Astrocyte (in vitro differentiated cells and primary cell): Measurements from ENCODE around the gene SGK1. TPM values are rescaled to one million over a fixed set of nuclear protein-coding genes. Genes with fewer than 3 reads are reported as not detected.

ENCODE experiments used
- DNase-seq: peaks from one replicate; pipeline ENCODE4 v3.0.0-alpha.2; 2010; ENCODE audit warnings: low read depth
- FAIRE-seq: peaks from 2 replicates; lab custom pipeline; 2011; peaks lifted over from hg19 to GRCh38; lab: Jason Lieb, UNC
- H2AFZ ChIP-seq: 2 replicates; pipeline ENCODE4 v1.6.0; 2012; ENCODE audit warnings: low read depth, low read length, inconsistent platforms
- H3K27ac ChIP-seq: 2 replicates; pipeline ENCODE4 v1.5.1; 2011; ENCODE audit warnings: low read depth, low read length, inconsistent platforms
- H3K27me3 ChIP-seq: 2 replicates; pipeline ENCODE4 v1.6.0; 2011; ENCODE audit warnings: low read length, inconsistent platforms; ENCODE audit not compliant: insufficient read depth
- H3K36me3 ChIP-seq: 2 replicates; pipeline ENCODE4 v1.5.1; 2011; ENCODE audit warnings: low read length, inconsistent platforms; ENCODE audit not compliant: insufficient read depth
- H3K4me1 ChIP-seq: 2 replicates; pipeline ENCODE4 v1.5.1; 2011; ENCODE audit warnings: low read length, inconsistent platforms; ENCODE audit not compliant: insufficient read depth
- H3K4me2 ChIP-seq: 2 replicates; pipeline ENCODE4 v1.6.0; 2012; ENCODE audit warnings: low read length, inconsistent platforms
- H3K4me3 ChIP-seq: 2 replicates; pipeline ENCODE4 v1.5.1; 2011; ENCODE audit warnings: low read depth, mild to moderate bottlenecking, low read length, inconsistent platforms; ENCODE audit not compliant: insufficient read depth
- H3K79me2 ChIP-seq: 2 replicates; pipeline ENCODE4 v1.6.0; 2012; ENCODE audit warnings: mild to moderate bottlenecking, low read length, inconsistent platforms; ENCODE audit not compliant: insufficient read depth
- H3K9ac ChIP-seq: 2 replicates; pipeline ENCODE4 v1.6.0; 2012; ENCODE audit warnings: mild to moderate bottlenecking, low read length, inconsistent platforms
- H3K9me3 ChIP-seq: 2 replicates; pipeline ENCODE4 v1.5.1; 2012; ENCODE audit warnings: low read depth, mild to moderate bottlenecking, low read length, inconsistent platforms; ENCODE audit not compliant: insufficient read depth
- H4K20me1 ChIP-seq: 2 replicates; pipeline ENCODE4 v1.6.0; 2012; ENCODE audit warnings: low read length, inconsistent platforms; ENCODE audit not compliant: insufficient read depth
- H3K27ac Mint-ChIP-seq: one replicate; pipeline ENCODE4 v1.8.0; 2021; ENCODE audit warnings: mild to moderate bottlenecking, mixed read lengths; ENCODE audit not compliant: unreplicated experiment
- H3K27me3 Mint-ChIP-seq: one replicate; pipeline ENCODE4 v1.8.0; 2021; ENCODE audit warnings: low read depth, mixed read lengths; ENCODE audit not compliant: unreplicated experiment
- H3K36me3 Mint-ChIP-seq: one replicate; pipeline ENCODE4 v1.8.0; 2021; ENCODE audit warnings: low read depth, mixed read lengths; ENCODE audit not compliant: unreplicated experiment
- H3K4me1 Mint-ChIP-seq: one replicate; pipeline ENCODE4 v1.8.0; 2021; ENCODE audit warnings: low read depth, mixed read lengths; ENCODE audit not compliant: unreplicated experiment
- H3K4me3 Mint-ChIP-seq: one replicate; pipeline ENCODE4 v1.8.0; 2021; ENCODE audit warnings: mild to moderate bottlenecking, moderate library complexity, mixed read lengths; ENCODE audit not compliant: unreplicated experiment
- H3K9me3 Mint-ChIP-seq: one replicate; pipeline ENCODE4 v1.8.0; 2021; ENCODE audit warnings: mild to moderate bottlenecking, mixed read lengths; ENCODE audit not compliant: unreplicated experiment
- CTCF ChIP-seq: IDR thresholded peaks from 2 replicates; pipeline ENCODE4 v1.5.1; 2011; ENCODE audit warnings: low read depth, mild to moderate bottlenecking, inconsistent platforms, low read length, moderate library complexity; ENCODE audit not compliant: insufficient read depth
- EZH2 ChIP-seq: IDR thresholded peaks from 2 replicates; pipeline ENCODE4 v1.6.1; 2012; ENCODE audit warnings: mild to moderate bottlenecking, low read length, inconsistent platforms; ENCODE audit not compliant: insufficient read depth
- total RNA-seq: library from RNA; stranded (reverse); gene quantifications from 2 replicates; pipeline ENCODE4 v1.2.1, GENCODE V29; 2021

SGK1 gene
- total RNA-seq, 1 donor from 2014 or later, result 117 TPM

GRCh38 chr6:134314006-134314821 is 3.7 kb downstream of the SGK1 start:
- Mint-ChIP-seq H3K27me3 (peaks cover 22% of the 10 kb centered on the region), H3K4me1 (peaks cover 12% of the 10 kb centered on the region)
- no peak overlapping the region for H3K4me3 ChIP-seq

GRCh38 chr6:134312038-134312660 is 5.8 kb downstream of the SGK1 start:
- H3K4me1 Mint-ChIP-seq, result peaks cover 6% of the 10 kb centered on the region
- Histone ChIP-seq H2AFZ (no peak overlapping the region), H3K9ac (no peak overlapping the region), H3K4me2 (no peak overlapping the region), H3K4me3 (no peak overlapping the region), H3K79me2 (no peaks in the 10 kb centered on the region), H3K27me3 (no peaks in the 10 kb centered on the region), H3K9me3 (no peaks in the 10 kb centered on the region), H3K36me3 (no peaks in the 10 kb centered on the region), H3K4me1 (no peaks in the 10 kb centered on the region), H4K20me1 (no peaks in the 10 kb centered on the region), H3K27ac (no peak overlapping the region)
- peaks cover 7% of the 10 kb centered on the region for H3K27me3 Mint-ChIP-seq
- no peak for TF ChIP-seq EZH2
- no peak for TF ChIP-seq CTCF
- DNase-seq (no peak), FAIRE-seq (no peak)
- H3K36me3 Mint-ChIP-seq, result no peaks in the 10 kb centered on the region
- H3K27ac Mint-ChIP-seq, result no peak overlapping the region
- peaks cover 2% of the 10 kb centered on the region for H3K9me3 Mint-ChIP-seq
- no peak overlapping the region for H3K4me3 Mint-ChIP-seq

More at GRCh38 chr6:134314006-134314821, 3.7 kb downstream of the SGK1 start:
- H3K27me3 ChIP-seq, result no peaks in the 10 kb centered on the region
- H2AFZ ChIP-seq, result no peak overlapping the region
- H3K27ac ChIP-seq, result no peak overlapping the region
- TF ChIP-seq CTCF (no peak), EZH2 (no peak)
- no peaks in the 10 kb centered on the region for H3K36me3 ChIP-seq
- Mint-ChIP-seq H3K9me3 (peaks cover 2% of the 10 kb centered on the region), H3K36me3 (no peaks in the 10 kb centered on the region), H3K27ac (no peak overlapping the region), H3K4me3 (no peak overlapping the region)
- no peak overlapping the region for H3K9ac ChIP-seq
- no peak overlapping the region for H3K4me2 ChIP-seq
- H4K20me1 ChIP-seq, result no peaks in the 10 kb centered on the region
- peaks cover 6% of the 10 kb centered on the region for H3K4me1 ChIP-seq
- H3K9me3 ChIP-seq, result no peaks in the 10 kb centered on the region
- no peaks in the 10 kb centered on the region for H3K79me2 ChIP-seq
- DNase-seq, result no peak
- no peak for FAIRE-seq

- Histone ChIP-seq H3K9me3 (no peaks in the 10 kb centered on the region), H3K4me3 (no peak overlapping the region), H3K4me2 (no peak overlapping the region), H3K79me2 (no peaks in the 10 kb centered on the region), H2AFZ (no peak overlapping the region), H3K36me3 (no peaks in the 10 kb centered on the region), H3K9ac (no peak overlapping the region), H4K20me1 (no peaks in the 10 kb centered on the region), H3K27me3 (no peaks in the 10 kb centered on the region), H3K4me1 (no peaks in the 10 kb centered on the region), H3K27ac (no peak overlapping the region)
- peaks cover 6% of the 10 kb centered on the region for H3K4me1 Mint-ChIP-seq
- DNase-seq (no peak), FAIRE-seq (no peak)
- peaks cover 2% of the 10 kb centered on the region for H3K9me3 Mint-ChIP-seq
- H3K4me3 Mint-ChIP-seq, result no peak overlapping the region
- TF ChIP-seq EZH2 (no peak), CTCF (no peak)
- H3K27me3 Mint-ChIP-seq, result peaks cover 7% of the 10 kb centered on the region
- no peak overlapping the region for H3K27ac Mint-ChIP-seq
- no peaks in the 10 kb centered on the region for H3K36me3 Mint-ChIP-seq
Observed at GRCh38 chr6:134310817-134311216, 7.1 kb downstream of the SGK1 start.
